LNCAP (cell line): ENCODE data around the gene CXorf51A.
"Not testable (repeated sequence)": the region's sequence is repeated elsewhere in the genome, so short reads cannot be mapped to it uniquely, and the experiment has no call there.

ENCODE experiments used
- TF ChIP-seq, protein P1 (sequence below): fragments of 450-650 bp; IDR thresholded peaks from 2 replicates; pipeline ENCODE4 v1.5.1; 2017; ENCODE audit warnings: mild to moderate bottlenecking

Gene CXorf51A

DNA sequence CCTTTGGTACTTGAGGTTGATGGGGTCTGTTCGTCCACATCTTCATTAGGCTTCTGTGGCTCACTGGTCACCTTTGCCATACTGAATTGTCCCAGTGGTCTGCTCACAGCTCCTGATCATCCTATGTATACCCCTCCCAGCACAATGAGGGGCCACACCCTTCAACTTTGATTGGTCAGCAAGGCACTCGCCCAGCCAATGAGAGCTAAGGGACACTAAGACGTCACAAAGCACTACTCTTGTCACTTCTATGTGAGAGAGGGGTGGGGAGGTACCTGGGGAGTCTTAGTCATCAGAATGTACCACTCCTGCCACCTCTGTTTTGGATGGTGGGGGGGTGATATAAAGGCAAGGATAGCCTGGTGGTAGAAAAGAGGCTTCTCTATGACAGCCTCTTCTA, at the start of gene CXorf51A:
CXorf51A (minus strand) TSS at position 101 of the 400 bp plus-strand sequence; CDS start at position 80, 21 bp downstream.
- TF ChIP-seq, protein P1, sequence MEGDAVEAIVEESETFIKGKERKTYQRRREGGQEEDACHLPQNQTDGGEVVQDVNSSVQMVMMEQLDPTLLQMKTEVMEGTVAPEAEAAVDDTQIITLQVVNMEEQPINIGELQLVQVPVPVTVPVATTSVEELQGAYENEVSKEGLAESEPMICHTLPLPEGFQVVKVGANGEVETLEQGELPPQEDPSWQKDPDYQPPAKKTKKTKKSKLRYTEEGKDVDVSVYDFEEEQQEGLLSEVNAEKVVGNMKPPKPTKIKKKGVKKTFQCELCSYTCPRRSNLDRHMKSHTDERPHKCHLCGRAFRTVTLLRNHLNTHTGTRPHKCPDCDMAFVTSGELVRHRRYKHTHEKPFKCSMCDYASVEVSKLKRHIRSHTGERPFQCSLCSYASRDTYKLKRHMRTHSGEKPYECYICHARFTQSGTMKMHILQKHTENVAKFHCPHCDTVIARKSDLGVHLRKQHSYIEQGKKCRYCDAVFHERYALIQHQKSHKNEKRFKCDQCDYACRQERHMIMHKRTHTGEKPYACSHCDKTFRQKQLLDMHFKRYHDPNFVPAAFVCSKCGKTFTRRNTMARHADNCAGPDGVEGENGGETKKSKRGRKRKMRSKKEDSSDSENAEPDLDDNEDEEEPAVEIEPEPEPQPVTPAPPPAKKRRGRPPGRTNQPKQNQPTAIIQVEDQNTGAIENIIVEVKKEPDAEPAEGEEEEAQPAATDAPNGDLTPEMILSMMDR, result not testable (repeated sequence)

- TF ChIP-seq, protein P1, result no peak
Observed at GRCh38 chrX:146863566-146863965, 49.0 kb upstream of the CXorf51A start.

- TF ChIP-seq, protein P1, result no peak
Observed at GRCh38 chrX:146854281-146854680, 39.7 kb upstream of the CXorf51A start.

DNA sequence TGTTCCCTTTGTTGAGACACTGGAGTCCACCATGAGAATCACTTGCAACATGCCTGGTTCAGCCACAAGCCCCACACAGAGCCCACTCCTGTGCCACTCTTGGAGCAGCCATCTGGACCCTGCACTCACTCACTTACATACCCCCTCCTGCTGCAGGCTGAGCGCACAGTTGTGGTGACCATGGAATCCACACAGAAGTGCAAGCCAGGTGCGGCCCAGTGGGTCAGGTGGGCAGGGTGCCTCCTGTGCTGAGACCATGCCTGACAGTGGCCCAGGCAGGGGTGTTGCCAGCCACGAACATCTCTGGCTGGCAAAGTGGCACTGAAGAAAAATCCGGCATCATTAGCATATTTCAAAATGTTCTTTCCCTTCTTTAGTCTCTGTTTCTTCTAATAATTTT, 17.4 kb upstream of the CXorf51A start:
- TF ChIP-seq, protein P1, result no peak

DNA sequence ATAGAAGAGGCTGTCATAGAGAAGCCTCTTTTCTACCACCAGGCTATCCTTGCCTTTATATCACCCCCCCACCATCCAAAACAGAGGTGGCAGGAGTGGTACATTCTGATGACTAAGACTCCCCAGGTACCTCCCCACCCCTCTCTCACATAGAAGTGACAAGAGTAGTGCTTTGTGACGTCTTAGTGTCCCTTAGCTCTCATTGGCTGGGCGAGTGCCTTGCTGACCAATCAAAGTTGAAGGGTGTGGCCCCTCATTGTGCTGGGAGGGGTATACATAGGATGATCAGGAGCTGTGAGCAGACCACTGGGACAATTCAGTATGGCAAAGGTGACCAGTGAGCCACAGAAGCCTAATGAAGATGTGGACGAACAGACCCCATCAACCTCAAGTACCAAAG, 5.1 kb downstream of the CXorf51A start, which contains the start of gene CXorf51B:
CXorf51B (plus strand) TSS at position 301 of the 400 bp plus-strand sequence; CDS start at position 322, 21 bp downstream.
- TF ChIP-seq, protein P1, result not testable (repeated sequence)
